Kidney (tissue), 14 donors: ENCODE data around the gene HOXA4. TPM values are rescaled to one million over a fixed set of nuclear protein-coding genes. Genes with fewer than 3 reads are reported as not detected.

Experiments
- DNase-seq, 5 donors: peaks; one replicate each; pipeline ENCODE4 v3.0.0-alpha.2; 2013 to 2020
- FAIRE-seq: peaks from 2 replicates; lab custom pipeline; 2012; peaks lifted over from hg19 to GRCh38; lab: Jason Lieb, UNC
- H3K27ac ChIP-seq, 2 donors: one replicate each; pipeline ENCODE4 v1.7.0; 2013; ENCODE audit warnings: low read depth in 2 of 2, low read length in 2 of 2, inconsistent platforms in 1 of 2
- H3K27me3 ChIP-seq: one replicate; pipeline ENCODE4 v1.7.1; 2013; ENCODE audit warnings: low read length, inconsistent platforms; ENCODE audit not compliant: control insufficient read depth, insufficient read depth
- H3K36me3 ChIP-seq, 3 donors: one replicate each; pipeline versions ENCODE4 v1.7.0 to v1.7.1; 2013; ENCODE audit warnings: low read length in 3 of 3, control low read depth in 1 of 3, inconsistent platforms in 1 of 3; ENCODE audit not compliant: insufficient read depth in 3 of 3, control insufficient read depth in 2 of 3
- H3K4me1 ChIP-seq, 3 donors: one replicate each; pipeline versions ENCODE4 v1.7.0 to v1.7.1; 2013; ENCODE audit warnings: low read length in 3 of 3, inconsistent platforms in 1 of 3, low read depth in 1 of 3; ENCODE audit not compliant: control insufficient read depth in 2 of 3, insufficient read depth in 2 of 3
- H3K4me3 ChIP-seq, 3 donors: one replicate each; pipeline versions ENCODE4 v1.7.0 to v1.8.1; 2013; ENCODE audit warnings: low read length in 3 of 3, control low read depth in 1 of 3, inconsistent platforms in 1 of 3
- H3K9ac ChIP-seq, 3 donors: one replicate each; pipeline versions ENCODE4 v1.7.0 to v1.7.1; 2013; ENCODE audit warnings: low read length in 3 of 3, control low read depth in 1 of 3, inconsistent platforms in 1 of 3
- H3K9me3 ChIP-seq, 3 donors: one replicate each; pipeline versions ENCODE4 v1.7.0 to v1.7.1; 2013; ENCODE audit warnings: low read length in 3 of 3, control low read depth in 1 of 3, inconsistent platforms in 1 of 3; ENCODE audit not compliant: control insufficient read depth in 2 of 3, insufficient read depth in 1 of 3
- CTCF ChIP-seq: IDR thresholded peaks from 3 replicates; pipeline ENCODE4 v1.5.1; 2012; ENCODE audit warnings: mild to moderate bottlenecking, moderate library complexity, borderline replicate concordance; ENCODE audit not compliant: insufficient read depth; ENCODE audit errors: extremely low read depth
- intact Hi-C: fragments of 100-400 bp; cut with DNase I; formaldehyde crosslinking; loops from one replicate; pipeline ENCODE4 v1.11.1; 2022
- polyA plus RNA-seq: library from polyadenylated mRNA; stranded (reverse); fragments of 350-450 nt; fragmentation: Illumina TruSeq; extraction: RNeasy Lipid Tissue Mini Kit (QIAGEN cat#74804); gene quantifications from one replicate; pipeline ENCODE4 v1.2.3, GENCODE V29; 2014; ENCODE audit warnings: low read depth, low replicate concordance; ENCODE audit not compliant: insufficient read depth
- total RNA-seq: library from RNA; stranded (reverse); fragmentation: NEBNext Ultra II Directional; extraction: Animal tissue kit (Norgen Biotek cat#: 25700); gene quantifications from one replicate; pipeline ENCODE4 v1.2.1, GENCODE V29; 2021
- donor health status: control.
- donor health status: control.
- donor health status: control.
- donor health status: control.
- donor health status: control.
- donor health status: DM: yes; HTN: yes; CAD: no.
- donor health status: Normal renal cell carcinoma (clear cell type).

The HOXA4 gene
- total and polyA plus RNA-seq, 2 donors from 2014 or later: 11.2 to 13.0 TPM

DNA sequence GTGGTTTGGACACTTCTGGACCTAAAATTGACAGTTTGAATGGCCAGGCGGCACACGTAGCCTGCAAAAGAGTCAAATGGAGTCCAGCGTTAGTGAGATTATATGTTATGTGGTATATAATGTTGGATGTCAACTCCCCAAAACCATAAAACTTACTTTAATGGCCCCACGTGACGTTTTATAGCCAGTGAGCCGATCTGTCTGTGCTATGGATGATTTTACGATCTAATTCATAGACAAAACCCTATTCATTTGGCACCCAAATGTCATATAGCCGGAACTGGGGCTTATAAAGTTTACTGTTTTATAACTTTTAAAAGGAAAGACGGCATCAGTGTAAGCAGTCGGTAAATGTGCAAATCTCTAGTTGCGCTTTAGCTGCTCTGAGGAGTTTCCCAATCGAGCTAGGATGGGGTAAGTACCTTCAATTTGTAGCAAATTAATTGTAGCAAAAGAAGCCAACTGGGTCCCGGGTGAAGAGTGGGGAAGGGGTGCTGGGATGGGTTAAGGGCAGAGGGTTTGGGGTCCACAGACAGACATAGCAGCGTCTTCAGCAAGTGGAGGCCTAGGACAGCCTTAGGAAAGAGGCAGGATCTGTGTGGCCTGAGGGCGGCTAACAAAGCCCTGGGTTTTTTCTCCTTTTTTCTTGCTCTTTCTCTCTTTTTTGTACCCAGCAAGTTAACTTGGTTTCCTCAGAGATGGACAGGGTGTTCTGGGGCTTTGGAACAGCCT lies 9.7 kb upstream of the HOXA4 start:
- peaks cover 2 to 16% (median 7%) of the 10 kb centered on the region in 3 donors for H3K36me3 ChIP-seq

DNA sequence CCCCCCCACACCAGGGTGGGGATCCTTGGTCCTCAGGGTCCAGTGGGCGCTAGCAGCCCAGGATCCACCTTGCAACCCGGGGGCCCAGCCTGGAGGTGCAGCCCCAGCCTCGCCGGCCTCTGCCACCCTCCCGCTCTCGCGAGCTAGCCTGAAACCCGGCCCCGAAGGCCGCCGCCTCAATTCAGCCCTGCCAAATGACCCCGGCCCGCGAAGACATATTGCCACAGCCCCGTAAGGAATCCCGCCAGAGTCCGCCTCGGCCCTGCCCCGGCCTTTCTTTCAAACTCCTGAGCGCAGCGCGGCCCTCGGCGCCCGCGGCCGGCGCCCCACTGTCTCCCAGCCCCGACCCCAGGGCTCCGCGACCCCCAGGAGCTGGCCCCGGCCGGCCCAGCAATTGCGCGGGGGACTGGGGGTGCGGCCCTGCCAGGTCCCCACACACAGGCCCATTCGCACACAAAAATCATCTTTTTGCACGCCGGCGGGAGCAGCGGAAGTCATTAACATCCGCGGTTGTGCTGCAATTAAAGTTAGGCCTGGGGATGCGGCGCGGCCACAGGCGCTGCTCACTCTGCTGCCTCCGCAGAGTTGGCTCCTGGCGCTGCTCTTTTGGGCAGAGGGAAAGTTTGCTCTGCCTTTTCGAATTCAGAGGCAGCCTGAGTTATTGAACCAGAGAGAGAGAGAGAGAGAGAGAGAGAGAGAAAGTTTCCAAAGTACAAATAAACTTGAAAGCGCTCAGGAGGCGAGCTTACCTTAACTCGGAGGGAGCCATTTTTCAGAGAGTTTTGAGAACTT lies 9.0 kb upstream of the HOXA4 start:
- intact Hi-C loops: no loop called here
- Histone ChIP-seq H3K4me1 (peaks cover 9 to 31% (median 13%) of the 10 kb centered on the region in 3 donors), H3K27me3 (no peaks in the 10 kb centered on the region), H3K9me3 (no peaks in the 10 kb centered on the region), H3K9ac (peak overlapping the region; percentile 61 to 97 (median 64)), H3K27ac (peak overlapping the region; percentile 76 to 97), H3K4me3 (peak overlapping the region; percentile 38 to 89 (median 45)), H3K36me3 (peaks cover 2 to 16% (median 7%) of the 10 kb centered on the region in 3 donors)
- DNase-seq: peak in 3 of 5 donors; percentile 69 to 87 (median 79)
- TF ChIP-seq CTCF: no peak
- no peak for FAIRE-seq

More for the DNA sequence above, 9.7 kb upstream of the HOXA4 start:
- intact Hi-C loops: no loop called here
- no peaks in the 10 kb centered on the region for H3K9me3 ChIP-seq
- peaks cover 9 to 27% (median 13%) of the 10 kb centered on the region in 3 donors for H3K4me1 ChIP-seq
- peak overlapping the region; percentile 38 to 89 (median 45) for H3K4me3 ChIP-seq
- peak overlapping the region; percentile 76 to 97 for H3K27ac ChIP-seq
- TF ChIP-seq CTCF: no peak
- no peak for FAIRE-seq
- H3K27me3 ChIP-seq: no peaks in the 10 kb centered on the region
- H3K9ac ChIP-seq: peak overlapping the region; percentile 61 to 97 (median 64)
- peak in 3 of 5 donors; percentile 62 to 92 (median 68) for DNase-seq

DNA sequence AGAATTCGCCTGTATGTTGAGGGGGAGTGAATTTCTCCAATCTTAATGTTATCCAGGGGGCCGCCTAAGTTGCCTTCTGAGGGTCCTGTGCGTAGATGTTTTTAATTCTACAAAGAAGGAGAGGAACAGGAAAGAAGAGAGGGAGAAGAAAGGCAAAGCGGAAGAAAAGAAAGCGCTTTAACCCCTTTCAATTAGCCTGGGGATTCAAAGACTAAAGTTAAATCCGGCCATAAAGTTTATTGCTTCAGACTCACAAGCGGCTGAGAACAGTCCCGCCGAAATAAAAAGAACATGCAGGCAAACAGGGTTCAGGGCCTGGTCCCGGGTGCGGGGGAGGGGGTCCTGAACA lies 8.4 kb upstream of the HOXA4 start:
- intact Hi-C loops: no loop called here
- H3K27ac ChIP-seq: peak overlapping the region; percentile 76 to 97
- peak overlapping the region in 2 of 3 donors; percentile 37 to 89 for H3K4me3 ChIP-seq
- H3K36me3 ChIP-seq: peaks cover 2 to 16% (median 7%) of the 10 kb centered on the region in 3 donors
- FAIRE-seq (no peak), DNase-seq (peak in 1 of 5 donors; percentile 79)
- H3K9me3 ChIP-seq: no peaks in the 10 kb centered on the region
- H3K4me1 ChIP-seq: peaks cover 9 to 33% (median 16%) of the 10 kb centered on the region in 3 donors
- no peak for TF ChIP-seq CTCF
- no peaks in the 10 kb centered on the region for H3K27me3 ChIP-seq
- H3K9ac ChIP-seq: peak overlapping the region; percentile 15 to 97 (median 28)
